Keratinocyte (primary cell): Measurements from ENCODE around the gene CALHM6.

Source experiments
- CTCF ChIP-seq, 3 experiments: IDR thresholded peaks in 1 of 3; conservative IDR thresholded peaks in 1 of 3; optimal IDR thresholded peaks in 1 of 3; 2 replicates in 2 of 3; 3 replicates in 1 of 3; pipeline versions ENCODE3 to v1.5.1; 2011; ENCODE audit warnings: low read length in 3 of 3, mild to moderate bottlenecking in 3 of 3, moderate library complexity in 2 of 3, control low read depth in 1 of 3, inconsistent platforms in 1 of 3; ENCODE audit not compliant: insufficient read depth in 2 of 3; ENCODE audit errors: extremely low read depth in 1 of 3
- EZH2 ChIP-seq: IDR thresholded peaks from one replicate; pipeline ENCODE4 v1.6.1; 2012; ENCODE audit warnings: inconsistent platforms, mild to moderate bottlenecking, low read length, moderate library complexity

- TF ChIP-seq CTCF (optimal IDR thresholded peaks at IDR 0.05 in 1 of 3, IDR thresholded peaks at IDR 0.05 in 1 of 3, conservative IDR thresholded peaks at IDR 0.05 in 1 of 3; ENCODE audit: extremely low read depth in 1 of 3, insufficient read depth in 2 of 3, low read length in 3 of 3) (no peak), EZH2 (no peak)
These were observed 22.4 kb downstream of the CALHM6 start for GRCh38 chr6:116483616-116484015.
